HepG2 (cell line): Measurements from ENCODE around the gene FUT8. TPM values are rescaled to one million over a fixed set of nuclear protein-coding genes. Genes with fewer than 3 reads are reported as not detected.

ENCODE experiments used
- ATAC-seq: fragments of 200-7000 bp; cut with Tn5 transposase; 3 replicates; pipeline ENCODE4 v1.9.1; 2020; ENCODE audit warnings: mild to moderate bottlenecking, moderate library complexity
- BruUV-seq: library from RNA; stranded (reverse); fragments of 400-500 nt; replicated peaks from 2 replicates; lab custom pipeline; 2021; lab: Mats Ljungman, UMichigan
- CTCF ChIA-PET: fragments of 300-600 bp; formaldehyde crosslinking; extraction: SDS; loops from one replicate; lab custom pipeline; 2021; ENCODE audit warnings: low total read pairs, inconsistent platforms, low intra/inter-chr PET ratio; lab: Yijun Ruan, JAX
- POLR2A ChIA-PET: fragments of 350-600 bp; sonication (Branson Sonifier 250); formaldehyde crosslinking; loops from one replicate; lab custom pipeline; 2020; ENCODE audit warnings: antibody characterized with exemption, inconsistent platforms; lab: Yijun Ruan, JAX
- DNase-seq: peaks from one replicate; pipeline ENCODE4 v3.0.0-alpha.2; 2015; ENCODE audit warnings: low spot score
- FAIRE-seq: peaks from 3 replicates; lab custom pipeline; 2011; peaks lifted over from hg19 to GRCh38; lab: Jason Lieb, UNC
- H2AFZ ChIP-seq: one replicate; pipeline ENCODE4 v1.6.1; 2011; ENCODE audit warnings: low read length, inconsistent platforms
- H3K27ac ChIP-seq: fragments of 300-600 bp; 3 replicates; pipeline ENCODE4 v1.8.0; 2011; ENCODE audit warnings: mixed run types, mild to moderate bottlenecking, mixed read lengths, low read length, inconsistent platforms; ENCODE audit not compliant: insufficient read depth; ENCODE audit errors: extremely low read length
- H3K27me3 ChIP-seq, 2 experiments: fragments of 200-600 bp in 1 of 2; 2 replicates in 1 of 2; 3 replicates in 1 of 2; pipeline versions ENCODE4 v1.6.0 to v1.8.0; 2011; ENCODE audit warnings: low read length in 2 of 2, mild to moderate bottlenecking in 2 of 2, moderate library complexity in 2 of 2, inconsistent platforms in 1 of 2; ENCODE audit not compliant: insufficient read depth in 2 of 2, control insufficient read depth in 1 of 2
- H3K36me3 ChIP-seq, 2 experiments: fragments of 200-600 bp in 1 of 2; replicated peaks in 1 of 2; 2 replicates in 1 of 2; 3 replicates in 1 of 2; pipeline versions ENCODE4 v1.5.1 to v1.8.0; 2011; ENCODE audit warnings: low read length in 2 of 2, inconsistent platforms in 1 of 2; ENCODE audit not compliant: insufficient read depth in 2 of 2, control insufficient read depth in 1 of 2
- H3K4me1 ChIP-seq: 2 replicates; pipeline ENCODE4 v1.5.1; 2012; ENCODE audit warnings: low read length, inconsistent platforms; ENCODE audit not compliant: insufficient read depth
- H3K4me2 ChIP-seq: 2 replicates; pipeline ENCODE4 v1.6.0; 2011; ENCODE audit warnings: low read depth, low read length, inconsistent platforms
- H3K4me3 ChIP-seq, 3 experiments: fragments of 200-600 bp in 1 of 3; sonication (generic), shearing (Covaris generic) in 1 of 3; replicated peaks in 1 of 3; 2 replicates each; pipeline ENCODE4 v1.5.1; 2011 to 2016; ENCODE audit warnings: low read length in 3 of 3, inconsistent platforms in 2 of 3, low read depth in 2 of 3, mild to moderate bottlenecking in 2 of 3, control low read depth in 1 of 3, mixed read lengths in 1 of 3; ENCODE audit not compliant: insufficient read depth in 1 of 3
- H3K79me2 ChIP-seq: one replicate; pipeline ENCODE4 v1.6.1; 2011; ENCODE audit warnings: low read length, inconsistent platforms; ENCODE audit not compliant: insufficient read depth
- H3K9ac ChIP-seq: 2 replicates; pipeline ENCODE4 v1.6.0; 2011; ENCODE audit warnings: mild to moderate bottlenecking, low read depth, low read length, inconsistent platforms; ENCODE audit not compliant: insufficient read depth
- H3K9me3 ChIP-seq: 2 replicates; pipeline ENCODE4 v1.5.1; 2012; ENCODE audit warnings: mild to moderate bottlenecking, low read length
- H4K20me1 ChIP-seq: 2 replicates; pipeline ENCODE4 v1.6.0; 2011; ENCODE audit warnings: inconsistent platforms, mild to moderate bottlenecking, low read length, moderate library complexity; ENCODE audit not compliant: insufficient read depth
- CREB1 ChIP-seq, 2 experiments: fragments of 450-650 bp in 1 of 2; IDR thresholded peaks; 2 replicates each; pipeline ENCODE4 v1.6.1; 2016 to 2017; ENCODE audit warnings: control low read depth in 1 of 2, mild to moderate bottlenecking in 1 of 2, missing compliant biosample characterization in 1 of 2, missing genetic modification characterization in 1 of 2
- FOXA1 ChIP-seq, 2 experiments: fragments of 450-650 bp in 1 of 2; sonication (generic) in 1 of 2; formaldehyde crosslinking in 1 of 2; IDR thresholded peaks; 2 replicates each; pipeline versions ENCODE4 v1.4.0 to v1.6.1; 2016 to 2020; ENCODE audit warnings: missing genetic modification reagents in 1 of 2
- GATAD2A ChIP-seq: IDR thresholded peaks from 2 replicates; pipeline ENCODE4 v1.6.1; 2016
- PITX1 ChIP-seq: sonication (generic); formaldehyde crosslinking; IDR thresholded peaks from 2 replicates; pipeline ENCODE4 v1.5.1; 2020; ENCODE audit warnings: mild to moderate bottlenecking, missing genetic modification reagents
- TRAFD1 ChIP-seq: sonication (generic); formaldehyde crosslinking; IDR thresholded peaks from 2 replicates; pipeline ENCODE4 v1.5.1; 2020; ENCODE audit warnings: missing genetic modification reagents, mild to moderate bottlenecking, borderline replicate concordance
- ZFP41 ChIP-seq: sonication (generic); formaldehyde crosslinking; IDR thresholded peaks from 2 replicates; pipeline ENCODE4 v1.4.0; 2020; ENCODE audit warnings: mild to moderate bottlenecking, missing genetic modification reagents, borderline replicate concordance
- ZFP90 ChIP-seq: sonication (generic); formaldehyde crosslinking; IDR thresholded peaks from 2 replicates; pipeline ENCODE4 v1.8.0; 2022; ENCODE audit warnings: missing genetic modification reagents, mild to moderate bottlenecking, inconsistent platforms, borderline replicate concordance
- ZNF136 ChIP-seq: sonication (generic); formaldehyde crosslinking; IDR thresholded peaks from 2 replicates; pipeline ENCODE4 v1.8.1; 2022; ENCODE audit warnings: low read depth, mild to moderate bottlenecking, moderate library complexity, missing genetic modification reagents
- ZNF672 ChIP-seq: sonication (generic); formaldehyde crosslinking; IDR thresholded peaks from 2 replicates; pipeline ENCODE4 v1.8.1; 2022; ENCODE audit warnings: missing genetic modification reagents
- WGBS: methylation state at CpG from one replicate; pipeline ENCODE4 v1.1.6; 2017; ENCODE audit warnings: low lambda C conversion rate; 5-methylcytosine and 5-hydroxymethylcytosine counted together
- in situ Hi-C: cut with HindIII; loops from 2 replicates; pipeline ENCODE4 v1.10.0; 2017; ENCODE audit warnings: low pct_unique_long_range_greater_than_20kb; ENCODE audit not compliant: extremely low pct_ligation_motif_present
- intact Hi-C: fragments of 100-400 bp; cut with micrococcal nuclease; formaldehyde crosslinking; loops from one replicate; pipeline ENCODE4 v1.10.0; 2022; ENCODE audit not compliant: unreplicated experiment
- polyA plus RNA-seq, 8 experiments: library from polyadenylated mRNA; depleted of rRNA in 3 of 8; stranded (reverse) in 7 of 8; unstranded in 1 of 8; fragments of >200 nt; fragmentation: Illumina TruSeq in 4 of 8; extraction: Trizol in 4 of 8; gene quantifications; 2 replicates each; pipeline versions ENCODE4 v1.2.1 to v1.2.3, GENCODE V29; 2011 to 2016; ENCODE audit warnings: low read depth in 4 of 8, missing spikeins in 1 of 8, mixed read lengths in 1 of 8; ENCODE audit not compliant: insufficient read depth in 1 of 8
- total RNA-seq, 5 experiments: library from RNA; depleted of rRNA; stranded (reverse); fragments of >200 nt; fragmentation: Illumina TruSeq; extraction: Trizol; gene quantifications; 2 replicates each; pipeline ENCODE4 v1.2.3, GENCODE V29; 2016; ENCODE audit warnings: low read depth in 1 of 5
- TF ChIP-seq, protein P1 (sequence below): sonication (generic); formaldehyde crosslinking; IDR thresholded peaks from 2 replicates; pipeline ENCODE4 v1.9.0; 2021; ENCODE audit warnings: missing genetic modification reagents, borderline replicate concordance
- TF ChIP-seq, protein P2 (sequence below): sonication (generic); formaldehyde crosslinking; IDR thresholded peaks from 2 replicates; pipeline ENCODE4 v1.5.1; 2020; ENCODE audit warnings: mild to moderate bottlenecking, missing genetic modification reagents, moderate library complexity

The FUT8 gene
- total and polyA plus RNA-seq, 2 of the 13 experiments (the other 11 are each of a cell fraction or from before 2014, with no cell fraction given): 9.3 to 17.5 TPM

DNA sequence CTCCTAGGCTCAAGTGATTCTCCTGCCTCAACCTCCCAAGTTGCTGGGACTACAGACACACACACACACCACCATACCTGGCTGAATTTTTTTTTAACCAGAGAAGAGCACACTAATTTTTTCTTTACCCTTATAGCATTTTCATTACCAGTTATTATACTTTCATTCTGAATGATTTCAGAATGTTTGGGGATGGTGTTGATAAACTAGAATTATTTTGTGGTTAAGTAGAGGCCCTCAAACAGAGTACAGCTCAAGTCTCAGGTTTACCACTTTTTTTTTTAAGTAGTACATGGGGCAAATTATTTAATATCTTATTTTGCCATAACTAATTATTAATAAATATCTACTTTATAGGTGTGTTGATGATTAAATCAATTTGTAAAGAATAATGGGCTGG is 86.6 kb downstream of the FUT8 start (continued):
- TF ChIP-seq TRAFD1 (CRISPR knock-in tag) (no peak), ZNF672 (CRISPR knock-in tag) (no peak), FOXA1 (IDR thresholded peaks at IDR 0.05) (no peak), FOXA1 (CRISPR knock-in tag; IDR thresholded peaks at IDR 0.05) (no peak), ZFP41 (CRISPR knock-in tag) (no peak)
- TF ChIP-seq, protein P1, sequence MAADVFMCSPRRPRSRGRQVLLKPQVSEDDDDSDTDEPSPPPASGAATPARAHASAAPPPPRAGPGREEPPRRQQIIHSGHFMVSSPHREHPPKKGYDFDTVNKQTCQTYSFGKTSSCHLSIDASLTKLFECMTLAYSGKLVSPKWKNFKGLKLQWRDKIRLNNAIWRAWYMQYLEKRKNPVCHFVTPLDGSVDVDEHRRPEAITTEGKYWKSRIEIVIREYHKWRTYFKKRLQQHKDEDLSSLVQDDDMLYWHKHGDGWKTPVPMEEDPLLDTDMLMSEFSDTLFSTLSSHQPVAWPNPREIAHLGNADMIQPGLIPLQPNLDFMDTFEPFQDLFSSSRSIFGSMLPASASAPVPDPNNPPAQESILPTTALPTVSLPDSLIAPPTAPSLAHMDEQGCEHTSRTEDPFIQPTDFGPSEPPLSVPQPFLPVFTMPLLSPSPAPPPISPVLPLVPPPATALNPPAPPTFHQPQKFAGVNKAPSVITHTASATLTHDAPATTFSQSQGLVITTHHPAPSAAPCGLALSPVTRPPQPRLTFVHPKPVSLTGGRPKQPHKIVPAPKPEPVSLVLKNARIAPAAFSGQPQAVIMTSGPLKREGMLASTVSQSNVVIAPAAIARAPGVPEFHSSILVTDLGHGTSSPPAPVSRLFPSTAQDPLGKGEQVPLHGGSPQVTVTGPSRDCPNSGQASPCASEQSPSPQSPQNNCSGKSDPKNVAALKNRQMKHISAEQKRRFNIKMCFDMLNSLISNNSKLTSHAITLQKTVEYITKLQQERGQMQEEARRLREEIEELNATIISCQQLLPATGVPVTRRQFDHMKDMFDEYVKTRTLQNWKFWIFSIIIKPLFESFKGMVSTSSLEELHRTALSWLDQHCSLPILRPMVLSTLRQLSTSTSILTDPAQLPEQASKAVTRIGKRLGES (CRISPR knock-in tag): no peak

- no peaks in the 10 kb centered on the region for H3K79me2 ChIP-seq
- in situ Hi-C loops: no loop called here
- H3K27ac ChIP-seq: no peak overlapping the region
- ATAC-seq (no peak), DNase-seq (no peak), FAIRE-seq (no peak)
- ChIA-PET CTCF (no interaction called here), POLR2A (no interaction called here)
- intact Hi-C loops: no loop called here
- no peaks in the 10 kb centered on the region for H3K27me3 ChIP-seq
- H4K20me1 ChIP-seq: no peaks in the 10 kb centered on the region
- H3K9me3 ChIP-seq: no peaks in the 10 kb centered on the region
- H3K4me3 ChIP-seq: no peak overlapping the region
- H2AFZ ChIP-seq: no peak overlapping the region
- no TSS peak for BruUV-seq
- no peak overlapping the region for H3K4me2 ChIP-seq
- H3K36me3 ChIP-seq: no peaks in the 10 kb centered on the region
- no peaks in the 10 kb centered on the region for H3K4me1 ChIP-seq
- TF ChIP-seq ZNF136 (CRISPR knock-in tag): no peak
- peak; percentile 43; the same call in 1 of the 2 replicates for TF ChIP-seq CREB1 (IDR thresholded peaks at IDR 0.05)
- TF ChIP-seq CREB1 (CRISPR knock-in tag; IDR thresholded peaks at IDR 0.05): no peak
- TF ChIP-seq GATAD2A (CRISPR knock-in tag): no peak
- no peak for TF ChIP-seq PITX1
- TF ChIP-seq, protein P2, sequence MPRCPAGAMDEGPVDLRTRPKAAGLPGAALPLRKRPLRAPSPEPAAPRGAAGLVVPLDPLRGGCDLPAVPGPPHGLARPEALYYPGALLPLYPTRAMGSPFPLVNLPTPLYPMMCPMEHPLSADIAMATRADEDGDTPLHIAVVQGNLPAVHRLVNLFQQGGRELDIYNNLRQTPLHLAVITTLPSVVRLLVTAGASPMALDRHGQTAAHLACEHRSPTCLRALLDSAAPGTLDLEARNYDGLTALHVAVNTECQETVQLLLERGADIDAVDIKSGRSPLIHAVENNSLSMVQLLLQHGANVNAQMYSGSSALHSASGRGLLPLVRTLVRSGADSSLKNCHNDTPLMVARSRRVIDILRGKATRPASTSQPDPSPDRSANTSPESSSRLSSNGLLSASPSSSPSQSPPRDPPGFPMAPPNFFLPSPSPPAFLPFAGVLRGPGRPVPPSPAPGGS (CRISPR knock-in tag): no peak
- no peak for TF ChIP-seq ZFP90 (CRISPR knock-in tag)
- H3K9ac ChIP-seq: no peak overlapping the region
- WGBS: 95% methylated on average over 4 of the region's 4 CpGs
These were observed 87.5 kb downstream of the FUT8 start for GRCh38 chr14:65500075-65500474.
